COLO829 (cell line): Measurements from ENCODE around the gene LTB4R.

Experiments
- DNase-seq: peaks from one replicate; pipeline ENCODE4 v3.0.0; 2012; ENCODE audit warnings: low spot score

LTB4R gene

GRCh38 chr14:24279301-24280186, 31.8 kb upstream of the LTB4R start:
- DNase-seq = no peak

DNA sequence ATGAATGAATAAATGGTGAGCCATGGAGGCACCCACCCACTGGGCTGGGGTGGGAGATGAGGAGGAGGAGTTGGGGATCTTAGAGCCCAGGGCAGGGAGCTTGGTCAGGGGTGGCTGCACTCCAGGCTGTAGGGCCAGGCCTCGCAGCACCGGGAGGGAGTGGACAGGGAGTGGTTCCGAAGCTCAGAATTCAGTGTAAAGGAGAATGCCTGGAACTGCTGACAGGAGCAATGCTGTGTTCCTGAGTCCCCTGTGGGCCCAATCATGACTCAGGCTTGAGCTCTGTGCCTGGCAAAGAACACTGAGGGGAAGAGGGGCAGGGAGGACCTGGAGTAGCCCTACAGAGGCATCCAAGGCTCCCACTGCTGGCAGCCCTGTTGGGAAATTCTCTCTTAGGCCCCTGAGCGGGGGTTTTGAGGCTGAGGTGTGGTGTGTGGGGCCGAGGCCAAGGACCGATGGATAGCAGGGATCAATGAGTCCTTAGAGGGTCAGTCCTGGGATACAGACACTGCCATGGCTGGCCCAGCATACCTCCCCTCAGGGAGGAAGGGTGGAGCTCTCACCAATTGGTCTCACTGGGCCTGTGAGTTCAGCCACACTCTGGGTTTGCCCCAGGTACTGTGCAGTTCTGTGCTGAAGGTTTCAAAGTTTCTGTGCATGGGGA, 30.4 kb upstream of the LTB4R start:
- no peak for DNase-seq

GRCh38 chr14:24281636-24282035, 29.7 kb upstream of the LTB4R start:
- no peak for DNase-seq

DNA sequence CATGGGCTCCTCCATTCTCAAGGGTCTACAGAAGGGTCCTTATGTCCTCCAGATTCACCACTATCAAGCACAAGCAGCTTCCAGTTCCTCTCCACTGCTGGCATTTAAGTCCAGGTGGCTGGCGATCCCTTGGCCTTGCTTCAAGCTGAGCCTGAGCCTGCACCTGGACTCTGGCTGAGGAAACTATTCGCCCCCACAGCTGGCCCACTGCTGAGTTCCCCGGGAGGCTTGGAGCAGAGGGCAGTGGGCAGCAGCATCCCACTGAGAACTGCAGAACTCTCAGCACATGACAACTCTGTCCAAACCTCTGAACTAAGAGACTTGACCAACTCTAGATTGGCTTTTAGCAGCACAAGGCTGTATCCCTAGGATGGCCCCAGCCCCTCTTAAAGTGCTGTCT, 28.6 kb upstream of the LTB4R start:
- no peak for DNase-seq

DNA sequence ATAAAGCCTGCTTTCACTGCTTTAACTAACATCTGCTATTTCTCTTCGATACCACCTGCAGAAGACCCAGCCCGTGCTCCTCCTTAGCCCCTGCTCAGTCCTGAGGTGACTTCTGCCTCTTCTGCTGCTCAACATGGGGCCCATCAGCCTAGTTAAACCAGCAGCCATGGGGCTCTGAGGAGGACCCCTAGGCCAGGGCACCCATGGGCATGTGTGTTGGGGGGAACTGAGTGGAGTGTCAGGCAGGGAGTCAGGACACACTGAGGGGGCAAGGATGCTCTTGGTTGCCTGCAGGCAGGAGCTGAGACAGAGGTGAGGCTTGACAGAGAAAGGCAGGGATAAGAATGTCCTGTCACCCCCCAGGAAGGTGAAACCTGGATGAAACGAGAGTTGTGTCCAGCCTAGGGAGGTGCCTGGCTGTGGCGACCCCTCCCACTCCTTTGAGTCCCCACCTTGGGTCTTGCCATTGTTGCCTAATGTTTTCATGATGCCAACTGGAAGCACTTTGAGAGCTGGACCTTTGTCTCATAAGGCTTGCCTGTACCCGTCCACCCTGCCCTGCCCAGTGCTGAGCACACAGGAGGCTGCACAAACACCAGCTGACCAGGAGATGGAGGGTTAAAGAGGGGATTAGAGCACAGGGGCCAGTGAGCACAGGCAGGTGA, 27.4 kb upstream of the LTB4R start:
- no peak for DNase-seq

DNA sequence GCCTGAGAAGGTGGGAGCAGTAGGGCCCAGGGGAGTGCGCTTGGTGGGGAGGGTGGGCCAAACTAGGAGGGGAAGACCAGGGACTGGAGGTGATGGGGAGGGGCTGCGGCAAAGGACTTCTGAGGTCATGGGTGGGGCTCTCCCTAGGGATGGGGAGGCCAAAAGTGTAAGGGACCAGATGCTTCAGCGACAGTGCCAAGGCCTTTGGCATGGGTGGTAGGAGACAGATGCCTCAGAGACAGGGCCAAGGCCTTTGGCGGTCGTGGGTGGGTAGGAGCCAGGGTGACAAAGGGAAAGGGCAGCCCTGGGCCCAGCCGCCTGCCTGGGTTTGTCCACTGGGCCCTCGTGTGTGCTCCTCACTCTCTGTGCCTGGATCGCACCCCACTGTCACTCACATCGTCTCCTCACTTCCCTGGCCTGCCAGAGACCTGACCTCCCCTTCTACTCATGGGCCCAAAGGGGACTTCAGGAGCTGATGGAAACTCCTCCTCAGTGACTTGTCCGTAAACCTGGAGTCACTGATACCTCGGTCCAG, 26.7 kb upstream of the LTB4R start:
- DNase-seq = no peak

DNA sequence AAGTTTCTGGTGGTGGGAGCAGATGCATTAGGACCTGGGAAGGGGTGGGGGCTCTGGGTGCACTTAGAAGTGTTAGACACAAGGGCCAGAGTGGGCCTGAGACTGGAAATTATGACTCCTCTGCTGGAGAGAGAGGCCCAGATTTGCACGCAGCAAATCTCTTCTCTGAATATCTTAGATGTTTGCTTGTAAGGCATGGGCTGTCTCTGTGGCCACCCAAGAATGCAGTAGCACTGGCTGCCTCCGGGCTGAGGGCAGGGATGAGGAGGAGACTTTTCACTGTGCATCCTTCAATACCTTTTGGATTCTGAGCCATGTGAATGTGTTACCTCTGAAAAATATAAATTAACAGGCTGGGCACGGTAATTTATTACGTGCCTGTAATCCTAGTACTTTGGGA, 26.0 kb upstream of the LTB4R start:
- DNase-seq = no peak

GRCh38 chr14:24286996-24287395, 24.3 kb upstream of the LTB4R start:
- DNase-seq = no peak

DNA sequence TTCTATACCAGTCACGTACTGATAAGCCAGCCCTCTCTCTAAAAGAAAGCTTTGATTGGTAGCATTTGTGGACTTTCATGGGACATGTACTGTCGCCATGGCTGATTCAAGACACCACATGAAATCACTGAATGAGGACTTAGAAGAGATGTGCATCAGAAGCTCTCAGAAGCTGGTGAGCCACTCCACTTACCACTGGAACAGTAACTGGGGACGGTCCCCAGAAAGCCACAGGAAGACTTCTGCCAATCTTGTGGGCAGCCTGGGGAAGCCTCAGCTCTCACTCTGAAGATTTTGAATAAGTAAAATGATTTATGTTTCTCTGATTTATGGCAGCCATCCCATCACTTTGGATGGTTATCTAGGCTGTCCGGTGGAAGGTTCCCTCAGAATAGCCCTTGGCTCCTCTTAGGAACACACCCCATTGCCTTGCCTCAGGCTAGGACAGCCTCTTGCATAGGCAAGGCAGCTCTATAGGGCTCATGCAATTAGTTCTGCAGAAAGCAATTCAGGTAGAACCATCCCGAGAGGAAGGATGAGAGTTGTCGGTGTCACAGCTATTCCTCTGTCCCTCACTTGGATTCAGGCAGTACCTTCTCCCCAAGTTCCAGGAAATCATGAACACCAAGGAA, 21.5 kb upstream of the LTB4R start:
- DNase-seq = no peak

DNA sequence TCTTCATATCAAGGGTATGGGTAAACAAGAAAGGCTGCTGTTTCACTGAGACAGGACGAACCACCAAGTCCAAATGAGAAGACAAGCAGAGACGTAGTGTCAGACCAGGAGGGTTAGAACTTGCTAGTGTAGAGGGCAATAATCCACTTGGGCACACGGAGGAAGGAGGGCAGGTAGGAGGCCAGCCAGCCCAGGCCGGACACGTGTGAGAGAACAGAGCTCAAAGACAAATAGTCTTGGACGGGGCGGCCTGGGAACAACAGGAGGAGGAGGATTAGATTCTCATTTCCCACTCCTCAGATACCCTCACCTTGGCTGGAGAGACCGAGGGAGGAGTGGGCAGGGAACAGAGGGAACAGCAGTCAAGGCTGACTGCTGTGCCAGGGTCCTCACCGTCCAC, 20.6 kb upstream of the LTB4R start:
- DNase-seq = no peak

GRCh38 chr14:24291446-24292117, 19.7 kb upstream of the LTB4R start:
- DNase-seq = no peak

DNA sequence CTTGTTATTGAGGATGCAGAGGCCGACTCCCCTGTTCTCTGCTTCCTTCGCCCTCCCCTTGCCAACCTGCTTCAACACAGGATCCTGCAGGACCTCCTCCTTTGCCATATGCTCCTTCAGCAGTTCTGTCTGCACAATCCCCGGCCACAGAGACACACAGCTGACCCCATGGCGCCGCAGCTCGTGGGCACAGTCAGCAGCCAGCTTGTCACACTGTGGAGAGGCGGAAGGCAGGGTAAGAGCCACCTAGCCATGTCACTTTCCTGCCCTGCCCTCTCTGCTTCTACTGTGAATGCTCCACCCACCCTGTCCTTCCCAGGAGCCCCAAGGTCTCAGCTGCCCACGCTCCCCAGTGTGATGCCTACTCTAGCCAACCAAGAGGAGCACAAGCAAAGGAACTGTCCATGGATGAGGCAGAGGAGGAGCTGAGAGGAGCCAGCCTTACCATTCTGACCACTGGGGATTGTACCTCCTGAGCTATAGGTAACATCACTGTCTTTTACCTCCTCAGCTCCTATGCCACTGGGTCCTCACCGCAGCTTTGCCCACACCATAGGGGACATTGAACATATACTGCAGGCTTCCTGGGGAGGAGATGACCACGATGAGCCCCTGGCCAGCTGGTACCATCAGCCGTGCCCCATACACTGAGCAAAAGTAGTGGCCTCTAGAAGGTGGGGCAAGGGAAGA, 19.0 kb upstream of the LTB4R start:
- no peak for DNase-seq

DNA sequence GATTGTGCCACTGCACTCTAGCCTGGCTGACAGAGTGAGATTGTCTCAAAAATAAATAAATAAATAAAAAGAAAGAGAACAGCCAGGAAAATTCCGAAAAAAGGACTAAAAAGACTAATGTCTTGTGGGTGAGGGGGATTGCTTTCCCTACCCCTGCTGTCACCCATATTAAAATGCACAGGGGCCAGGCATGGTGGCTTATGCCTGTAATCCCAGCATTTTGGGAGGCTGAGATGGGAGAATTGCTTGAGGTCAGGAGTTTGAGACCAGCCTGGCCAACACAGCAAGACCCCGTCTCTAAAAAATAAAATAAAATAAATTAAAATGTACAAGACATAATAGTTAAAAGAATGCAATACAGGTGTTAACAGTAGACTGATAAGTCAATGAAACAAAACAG, 17.8 kb upstream of the LTB4R start:
- DNase-seq = no peak

- peak; percentile 87 for DNase-seq
Measured at GRCh38 chr14:24296341-24297157, 14.8 kb upstream of the LTB4R start.

GRCh38 chr14:24297190-24297964, 13.9 kb upstream of the LTB4R start:
- no peak for DNase-seq

DNA sequence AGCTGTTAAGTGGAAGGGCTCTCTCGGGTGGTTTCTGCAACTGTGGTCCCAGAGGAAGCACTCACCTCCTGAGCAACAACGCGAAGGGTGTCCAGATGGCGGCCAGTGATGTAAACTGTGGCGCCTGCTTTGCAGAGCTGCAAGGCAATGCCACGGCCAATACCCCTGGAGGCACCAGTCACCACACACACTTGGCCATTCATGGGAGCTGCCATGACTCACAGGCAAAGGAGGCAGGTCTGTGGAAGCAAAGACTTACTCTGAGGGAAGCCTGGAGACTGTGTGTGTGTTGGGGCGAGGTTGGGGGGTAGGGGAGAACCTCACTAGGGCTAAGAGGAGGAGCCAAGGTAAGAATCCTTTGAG, 12.4 kb upstream of the LTB4R start:
- peak; percentile 92 for DNase-seq

- peak; percentile 94 for DNase-seq
Measured at GRCh38 chr14:24299255-24300191, 11.8 kb upstream of the LTB4R start, which contains the start of the genes DHRS1 and NOP9. DHRS1 (minus strand) TSS chr14:24299780; CDS start chr14:24299106, 674 bp downstream. NOP9 (plus strand) TSS chr14:24299850; CDS start chr14:24299955, 105 bp downstream.

DNA sequence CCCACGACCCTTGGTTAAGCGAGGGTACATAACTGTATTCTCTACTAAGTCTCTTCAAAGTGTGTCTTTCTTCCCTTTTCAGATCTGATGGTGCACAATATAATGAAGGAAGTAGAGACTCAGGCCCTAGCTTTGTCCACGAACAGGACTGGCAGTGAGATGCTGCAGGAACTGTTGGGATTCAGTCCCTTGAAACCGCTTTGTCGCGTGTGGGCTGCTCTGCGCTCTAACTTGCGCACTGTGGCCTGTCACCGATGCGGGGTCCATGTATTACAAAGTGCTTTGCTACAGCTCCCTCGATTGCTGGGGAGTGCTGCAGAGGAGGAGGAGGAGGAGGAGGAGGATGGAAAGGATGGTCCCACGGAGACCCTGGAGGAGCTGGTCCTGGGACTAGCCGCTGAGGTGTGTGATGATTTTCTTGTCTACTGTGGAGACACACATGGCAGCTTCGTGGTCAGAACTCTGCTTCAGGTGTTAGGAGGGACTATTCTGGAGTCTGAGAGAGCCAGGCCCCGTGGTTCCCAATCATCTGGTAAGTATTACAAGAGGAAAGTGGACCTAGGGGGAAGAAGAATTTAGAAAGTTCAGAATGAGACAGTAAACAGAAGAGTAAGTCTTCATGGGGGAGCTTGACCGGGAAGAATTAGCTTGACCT, 10.8 kb upstream of the LTB4R start:
- no peak for DNase-seq
